NCI-H2081 treated with DMSO at 0.1 percent for 48 hours (cell line): Measurements from ENCODE around the gene CADM2.

Experiments
- DNase-seq: peaks from one replicate; lab custom pipeline; 2025; lab: John Stamatoyannopoulos, UW

The CADM2 gene

DNA sequence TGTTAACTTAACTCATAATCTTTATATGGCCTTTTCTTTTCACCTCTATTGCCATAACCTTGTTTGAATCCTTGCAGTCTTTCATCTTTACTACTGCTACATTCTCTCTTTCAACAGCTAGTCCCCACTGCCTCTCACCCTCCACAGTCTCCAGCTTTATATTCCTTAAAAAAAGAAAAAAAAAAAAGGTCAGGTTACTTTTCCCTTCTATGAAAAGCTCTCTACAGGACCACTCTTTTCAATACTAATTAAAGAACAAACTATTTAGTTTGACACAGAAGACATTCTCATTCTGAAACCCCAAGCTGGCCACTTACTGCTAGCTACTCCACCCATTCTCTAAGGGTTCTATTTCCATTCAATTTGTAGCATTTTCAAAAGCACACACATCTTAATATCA, 25.6 kb downstream of the CADM2 start:
- no peak for DNase-seq

DNA sequence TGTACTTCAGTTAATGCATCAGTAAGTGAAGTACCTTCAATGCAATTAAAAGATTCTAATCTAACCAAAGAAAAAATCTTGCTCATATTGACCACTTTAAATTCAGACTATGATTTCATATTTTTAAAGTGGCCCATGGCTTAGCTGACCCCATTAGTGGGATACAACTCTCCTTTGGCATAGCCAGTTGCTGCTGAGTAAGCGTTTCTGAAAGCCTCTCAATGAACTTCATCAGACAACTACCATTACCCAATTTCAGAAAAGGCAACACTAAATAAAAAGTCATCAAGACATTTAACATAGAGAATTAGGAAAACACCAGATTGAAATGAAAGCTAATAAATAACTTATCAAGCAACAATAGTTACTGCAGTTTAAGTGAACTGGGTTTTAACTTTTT, 27.0 kb downstream of the CADM2 start:
- DNase-seq = no peak

DNA sequence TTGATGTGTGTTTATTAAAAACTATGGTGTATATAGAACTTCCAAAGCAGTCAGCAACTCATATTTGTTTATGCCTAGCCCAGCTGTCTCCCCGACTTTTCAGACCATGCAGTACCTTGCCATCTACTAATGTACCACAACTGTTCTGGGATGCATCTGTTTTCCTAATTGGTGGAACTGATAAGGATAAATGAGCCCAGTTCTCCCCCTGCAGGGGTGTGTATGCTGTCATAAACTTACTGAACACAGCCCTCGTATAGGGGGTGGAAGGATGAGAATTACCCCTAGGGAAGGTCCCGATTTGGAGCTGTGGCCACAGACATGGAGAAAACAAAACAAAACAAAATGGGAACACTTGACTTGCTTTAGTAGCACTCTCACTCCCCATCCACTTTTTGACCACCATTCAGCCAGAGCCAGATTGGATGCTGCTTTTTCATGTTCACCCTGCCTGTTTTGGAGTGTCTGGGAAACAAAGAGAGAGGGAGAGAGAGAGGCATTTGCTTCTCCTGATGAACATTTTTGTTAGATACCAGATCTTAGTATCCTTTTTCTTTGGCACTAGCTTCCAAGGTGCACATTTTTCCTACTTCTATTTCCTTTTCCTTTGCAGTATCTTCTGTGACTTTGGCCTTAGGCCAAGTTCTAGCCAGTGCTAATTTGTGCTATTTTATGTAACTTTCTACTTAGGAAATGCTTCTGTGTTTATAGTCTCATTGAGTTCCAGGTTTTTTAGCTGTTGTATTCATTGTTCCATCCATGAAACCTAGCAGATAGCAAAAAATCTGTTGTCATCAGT, 29.1 kb downstream of the CADM2 start:
- no peak for DNase-seq

DNA sequence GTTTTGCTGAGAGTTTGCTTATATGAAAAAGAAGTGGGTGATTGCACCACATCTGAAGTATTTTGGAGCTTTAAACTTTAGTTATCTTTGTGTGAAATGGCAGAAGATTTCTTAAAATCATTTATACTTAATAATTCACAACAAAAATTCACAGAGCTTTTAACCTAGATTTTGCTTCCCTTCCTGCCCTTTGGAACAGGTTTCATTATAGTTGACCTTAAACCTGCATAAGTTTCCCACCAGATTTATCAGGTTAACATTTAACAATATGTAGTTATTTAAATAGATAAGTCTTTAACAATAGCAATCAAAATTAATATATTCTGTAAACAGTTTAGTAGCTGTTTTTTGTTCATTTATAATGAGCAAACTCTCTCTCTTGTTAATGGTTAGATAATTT, 30.3 kb downstream of the CADM2 start:
- DNase-seq = no peak

DNA sequence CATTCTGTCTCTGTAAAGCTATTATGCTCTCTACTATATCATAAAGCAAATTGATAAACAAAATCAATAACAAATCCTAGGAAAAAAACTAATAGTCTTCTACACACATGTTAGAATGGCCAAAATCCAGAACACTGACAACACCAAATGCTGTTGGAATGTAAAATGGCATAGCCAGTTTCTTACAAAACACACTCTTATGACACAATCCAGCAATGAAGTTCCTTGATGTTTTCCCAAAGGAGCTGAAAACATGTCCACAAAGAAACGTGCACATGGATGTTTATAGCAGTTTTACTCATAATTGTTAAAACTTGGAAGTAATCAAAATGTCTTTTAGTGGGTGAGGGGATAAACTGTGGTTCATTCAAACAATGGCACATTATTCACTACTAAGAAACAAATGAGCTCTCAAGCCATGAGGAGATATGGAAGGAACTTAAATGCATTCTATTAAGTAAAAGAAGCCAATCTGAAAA, 32.7 kb downstream of the CADM2 start:
- DNase-seq = no peak

DNA sequence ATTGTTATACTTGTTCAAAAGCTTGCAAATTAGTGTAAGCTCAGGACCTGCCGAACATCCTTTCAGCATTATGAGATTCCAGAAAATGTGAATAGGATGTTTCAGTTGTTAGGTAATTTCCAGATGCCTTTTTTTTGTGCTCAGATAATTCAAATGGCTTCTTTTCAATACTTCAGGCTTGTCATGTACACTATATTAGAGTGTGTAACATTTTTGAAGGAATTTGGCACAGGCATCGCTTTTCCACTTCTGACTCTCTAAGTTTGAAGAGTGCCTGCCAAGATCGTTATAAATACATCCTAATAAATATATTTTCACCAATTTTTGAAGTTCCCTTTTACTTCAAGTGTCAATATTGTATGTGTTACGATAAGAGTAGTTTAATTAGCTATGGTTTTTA, 35.2 kb downstream of the CADM2 start:
- DNase-seq = no peak

DNA sequence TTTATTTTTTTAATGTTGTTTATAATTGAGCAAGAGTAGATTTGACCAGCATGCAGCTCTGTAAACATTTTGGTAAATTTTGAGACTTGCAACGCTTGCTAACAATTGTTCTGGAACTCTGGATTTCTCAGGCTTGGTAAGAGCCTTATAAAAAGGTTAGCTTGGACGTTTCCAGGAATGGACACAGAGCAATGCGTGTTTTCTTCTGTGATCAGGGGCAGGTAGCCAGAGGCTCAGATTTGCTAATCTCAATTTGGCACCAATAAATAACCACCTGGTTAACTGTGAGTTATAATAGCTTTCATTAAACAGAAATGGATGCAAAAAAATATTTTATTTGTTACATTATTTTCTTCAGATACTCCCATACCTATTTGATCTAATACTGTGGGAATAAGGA, 39.8 kb downstream of the CADM2 start:
- no peak for DNase-seq

DNA sequence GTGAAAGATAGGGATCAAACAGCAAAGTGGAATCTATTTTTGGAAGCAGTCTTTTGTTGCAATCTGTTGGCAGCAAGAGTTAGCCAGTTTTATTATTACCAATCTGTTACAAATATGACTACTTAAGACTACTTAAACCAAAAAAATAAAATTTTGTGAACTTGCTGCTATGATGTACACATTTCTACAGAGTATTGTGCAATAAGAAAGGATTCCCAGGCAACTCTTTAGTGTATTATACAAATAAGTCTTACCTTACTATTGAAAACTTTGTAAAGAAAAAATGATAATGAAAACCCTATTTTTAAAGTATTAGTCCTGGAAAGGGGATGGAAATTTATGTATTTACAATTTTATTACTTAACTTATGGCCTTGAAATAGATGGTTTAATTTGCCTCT, 44.7 kb downstream of the CADM2 start:
- no peak for DNase-seq

DNA sequence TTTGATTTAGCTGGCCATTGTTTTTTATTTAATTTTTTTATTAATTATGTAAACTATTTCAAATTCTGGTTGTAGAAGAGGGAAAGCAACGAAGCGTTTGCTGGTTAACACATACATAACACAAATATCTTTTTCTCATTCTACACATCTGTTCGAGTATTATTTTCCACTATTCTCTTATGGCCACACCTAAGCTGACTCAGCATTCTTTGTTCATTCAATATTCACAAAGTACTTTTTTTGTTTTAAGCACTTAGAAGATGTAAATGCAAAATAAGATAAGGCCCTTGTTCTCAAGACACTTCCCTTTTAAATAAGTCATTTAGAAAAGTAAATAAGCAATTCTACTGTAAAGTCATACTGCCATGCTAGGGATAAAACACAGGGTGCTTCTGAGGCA, 45.4 kb downstream of the CADM2 start:
- DNase-seq = no peak

DNA sequence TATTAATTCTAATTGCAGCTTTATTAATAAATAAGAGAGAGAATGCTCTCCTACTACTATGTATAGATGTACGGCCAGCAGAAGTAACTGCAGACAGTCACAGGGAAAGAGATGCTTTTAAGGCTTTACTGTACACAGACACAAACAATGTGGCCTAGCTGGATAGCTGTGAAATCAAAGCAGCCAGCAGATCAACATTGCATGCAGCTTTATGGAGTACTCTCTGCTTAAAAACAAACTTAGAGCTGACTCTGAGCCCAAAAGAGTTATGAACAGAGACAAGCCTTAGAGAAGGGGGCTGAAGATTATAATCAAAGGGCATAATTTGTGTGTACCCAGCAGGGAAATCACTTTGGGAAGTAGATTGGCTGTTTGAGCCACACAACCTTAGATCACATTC, 47.2 kb downstream of the CADM2 start:
- DNase-seq = no peak

DNA sequence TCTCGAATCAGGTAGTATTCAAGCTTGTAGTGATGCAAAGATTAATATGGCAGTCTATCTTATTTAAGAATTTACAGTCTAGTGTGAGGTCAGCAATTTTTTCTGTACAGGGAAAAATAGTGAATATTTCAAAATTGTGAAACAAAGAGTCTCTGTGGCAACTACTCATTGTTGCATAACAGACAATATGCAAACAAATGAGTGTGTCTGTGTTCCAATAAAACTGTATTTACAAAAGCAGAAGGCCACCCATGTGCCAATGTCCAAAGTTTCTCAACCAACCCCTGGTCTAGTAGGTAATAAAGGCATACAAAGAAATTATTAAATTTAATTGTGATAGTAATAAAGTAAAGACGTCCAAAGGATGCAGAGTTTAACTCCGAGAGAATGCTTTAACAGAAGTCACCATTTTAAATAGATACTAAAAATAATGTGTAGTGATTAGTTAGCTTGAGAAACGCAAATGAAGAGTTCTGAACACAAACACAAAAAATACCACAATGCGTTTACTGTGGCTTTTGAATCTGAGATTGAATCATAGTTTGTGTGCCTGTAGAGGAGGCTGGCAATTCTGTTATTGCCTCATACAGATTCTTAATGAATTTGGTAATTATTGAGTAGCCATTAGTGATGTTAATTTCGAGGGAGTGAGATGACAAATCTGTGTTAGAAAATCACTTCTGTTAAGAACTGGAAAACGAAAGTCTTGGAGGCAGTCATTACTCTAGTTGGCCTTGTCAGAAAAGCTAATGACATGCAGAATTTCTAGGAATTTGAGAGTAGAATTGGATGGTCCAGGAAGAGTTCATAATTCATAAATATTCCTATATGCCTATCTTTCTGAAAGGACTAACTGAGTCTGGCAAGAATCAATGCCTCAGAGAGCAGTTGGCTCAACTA, 48.7 kb downstream of the CADM2 start:
- DNase-seq = no peak

DNA sequence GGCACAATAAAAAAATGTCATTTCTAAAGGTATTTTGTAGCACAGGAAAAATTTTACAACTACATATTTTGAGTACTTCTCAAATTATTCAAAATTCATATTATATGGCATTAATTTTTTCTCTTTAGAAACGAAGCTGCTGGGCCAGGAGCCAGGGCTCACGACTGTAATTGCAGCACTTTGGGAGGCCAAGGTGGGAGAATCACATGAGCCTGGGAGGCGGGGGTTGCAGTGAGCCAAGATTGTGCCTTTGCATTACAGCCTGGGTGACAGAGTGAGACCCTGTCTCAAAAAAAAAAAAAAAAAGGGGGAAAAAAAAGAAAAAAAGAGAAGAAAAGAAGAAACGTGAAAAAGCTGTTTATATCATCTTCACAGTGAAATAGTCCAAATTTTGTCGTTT, 62.0 kb downstream of the CADM2 start:
- no peak for DNase-seq

DNA sequence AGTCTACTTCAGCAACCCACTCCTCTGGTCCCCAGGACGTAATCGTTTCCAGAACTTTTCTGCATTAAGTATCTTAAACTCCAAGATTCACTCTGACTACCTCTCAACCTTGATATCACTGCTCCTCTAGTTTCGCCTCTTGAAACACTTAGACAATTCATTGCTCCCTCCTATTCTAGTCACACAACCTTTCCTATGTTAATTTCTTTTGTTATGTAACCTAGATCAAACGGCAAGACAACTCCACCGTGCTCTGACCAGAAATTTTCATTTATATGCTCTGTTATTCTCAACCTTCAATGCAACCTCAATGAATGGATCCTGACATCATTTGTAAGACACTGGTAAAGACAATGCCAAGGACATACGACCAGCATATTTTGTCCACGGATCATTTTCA, 71.3 kb downstream of the CADM2 start:
- no peak for DNase-seq

DNA sequence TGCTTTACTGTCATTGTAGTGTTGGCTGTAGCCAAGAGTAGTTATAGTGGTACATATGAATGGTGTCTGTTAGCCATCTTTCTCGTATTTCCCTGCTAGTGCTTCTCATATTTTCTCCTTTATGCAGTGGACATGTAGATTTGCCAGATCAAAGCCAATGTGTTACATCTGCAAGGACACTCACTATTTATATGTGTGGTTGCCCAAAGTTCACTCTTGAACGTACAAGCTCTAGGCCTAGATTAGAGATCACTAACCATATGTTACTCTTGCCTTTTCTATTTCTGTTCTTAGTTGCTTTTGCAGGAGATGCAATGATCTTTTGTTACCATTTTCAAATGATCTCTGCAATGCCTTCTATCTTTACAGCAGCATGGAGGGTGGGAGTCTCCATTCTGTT, 78.4 kb downstream of the CADM2 start:
- no peak for DNase-seq

DNA sequence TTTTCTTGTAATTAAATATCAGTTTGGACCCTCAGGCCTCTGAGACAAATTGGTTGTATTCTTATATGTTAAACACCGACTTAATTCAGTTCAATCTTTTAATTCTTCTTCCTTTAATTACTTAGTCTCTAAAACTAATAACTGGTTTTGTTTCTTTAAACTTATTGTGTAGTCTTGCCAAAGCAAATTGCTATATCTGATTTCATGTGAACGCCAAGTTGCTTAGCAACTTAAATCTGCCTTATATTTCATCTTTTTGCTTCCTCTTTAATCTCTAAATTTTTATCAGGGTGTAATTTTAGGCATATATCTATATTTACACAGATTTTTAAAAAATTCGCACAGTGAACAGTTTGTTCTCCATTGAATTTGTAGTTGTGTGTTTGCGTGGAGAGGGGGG, 82.2 kb downstream of the CADM2 start:
- DNase-seq = no peak

DNA sequence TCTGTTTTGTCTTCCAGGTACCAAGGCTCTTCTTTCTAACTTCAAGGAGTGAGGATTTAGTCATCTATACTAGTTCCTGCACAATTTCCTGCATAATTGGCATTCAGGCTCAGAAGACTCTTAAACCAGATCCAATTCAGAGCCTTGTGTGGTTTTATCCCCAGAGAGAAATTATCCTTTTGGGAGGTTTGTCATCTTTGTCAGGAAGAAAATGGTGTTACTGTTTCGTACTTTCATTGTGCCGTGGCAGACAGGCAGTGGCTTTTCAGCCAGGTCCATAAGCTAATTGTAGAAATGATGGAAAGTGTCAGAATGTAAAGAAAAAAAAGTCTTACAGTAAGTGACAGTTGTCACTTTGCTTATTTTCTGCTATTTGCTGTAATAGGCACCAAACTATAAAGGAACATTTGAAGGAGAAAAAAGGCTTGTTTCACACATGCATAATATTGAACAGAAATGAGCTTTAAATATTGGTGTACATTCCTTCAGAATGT, 82.8 kb downstream of the CADM2 start:
- DNase-seq = no peak

DNA sequence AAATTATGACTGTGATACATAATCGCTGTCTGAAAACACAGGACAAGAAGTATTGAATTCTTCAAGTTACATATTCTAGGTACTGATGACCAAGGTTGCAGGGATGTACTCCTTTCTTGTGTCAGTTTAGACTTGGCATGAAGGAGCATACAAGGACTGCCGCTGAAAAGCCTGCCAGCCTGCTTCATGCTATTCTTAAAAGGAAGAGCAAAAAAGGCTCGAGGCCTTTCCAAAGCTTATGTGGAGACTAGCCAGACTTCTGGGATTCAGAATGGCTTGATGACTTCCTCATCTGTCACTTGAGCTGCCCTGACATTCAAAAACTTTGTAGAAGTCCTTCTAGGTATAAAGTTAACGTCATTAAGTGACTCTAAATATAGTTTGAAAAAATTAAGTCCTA, 92.0 kb downstream of the CADM2 start:
- DNase-seq = no peak

DNA sequence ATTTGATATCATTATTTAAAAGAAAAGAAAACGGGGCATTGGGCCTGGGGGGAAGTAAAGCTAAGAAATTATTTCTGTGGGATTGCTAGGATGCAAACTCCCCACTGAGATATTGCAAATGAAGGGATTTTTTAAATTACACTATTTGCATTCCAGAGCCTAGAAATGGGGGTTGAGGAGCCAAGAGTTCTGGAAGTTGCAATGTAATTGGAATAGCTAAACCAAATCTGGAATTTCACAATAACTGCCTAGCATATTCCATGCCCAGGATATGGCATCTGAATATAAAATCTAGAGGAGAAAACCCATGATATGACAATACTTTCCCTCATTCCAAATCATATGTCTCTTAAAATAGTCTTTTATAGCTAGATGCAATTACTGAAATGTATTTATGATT, 93.0 kb downstream of the CADM2 start:
- DNase-seq = no peak

DNA sequence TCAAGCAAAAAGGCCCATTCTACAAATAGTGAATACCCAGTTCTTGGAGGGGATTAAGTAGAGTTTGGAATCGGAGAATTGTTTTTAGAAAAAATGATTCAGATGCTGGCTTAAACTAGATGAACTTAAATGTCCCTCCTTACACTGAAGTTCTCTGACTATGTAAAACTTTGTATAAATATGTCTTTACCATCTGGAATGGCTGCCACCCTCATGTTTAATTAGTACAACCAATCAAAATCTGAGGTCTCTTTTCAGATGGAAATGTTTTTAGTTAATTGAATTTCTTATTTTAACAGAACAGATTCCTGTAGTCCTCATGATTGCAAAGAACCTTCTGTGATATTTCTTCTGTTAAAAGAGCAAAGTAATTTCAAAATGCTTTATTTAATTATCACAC, 94.8 kb downstream of the CADM2 start:
- no peak for DNase-seq

DNA sequence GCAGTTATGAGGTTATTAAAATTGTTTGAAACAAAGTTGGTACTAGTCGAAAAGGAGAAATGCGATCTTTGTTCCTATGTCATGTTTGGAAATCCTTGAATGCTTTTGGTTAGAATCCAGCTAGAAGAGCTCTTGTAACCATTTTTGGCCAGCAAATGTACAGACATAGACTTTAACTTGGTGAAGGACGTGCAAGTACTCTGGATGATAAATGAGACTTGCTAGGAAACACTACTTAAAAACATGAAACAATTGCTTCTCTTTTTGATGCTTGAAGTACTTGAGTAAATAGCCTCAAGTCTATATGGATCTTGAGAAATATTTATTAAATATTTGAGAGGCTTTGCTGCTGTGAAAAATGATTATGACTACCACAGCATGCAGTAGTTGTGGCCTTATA, 95.8 kb downstream of the CADM2 start:
- DNase-seq = no peak

DNA sequence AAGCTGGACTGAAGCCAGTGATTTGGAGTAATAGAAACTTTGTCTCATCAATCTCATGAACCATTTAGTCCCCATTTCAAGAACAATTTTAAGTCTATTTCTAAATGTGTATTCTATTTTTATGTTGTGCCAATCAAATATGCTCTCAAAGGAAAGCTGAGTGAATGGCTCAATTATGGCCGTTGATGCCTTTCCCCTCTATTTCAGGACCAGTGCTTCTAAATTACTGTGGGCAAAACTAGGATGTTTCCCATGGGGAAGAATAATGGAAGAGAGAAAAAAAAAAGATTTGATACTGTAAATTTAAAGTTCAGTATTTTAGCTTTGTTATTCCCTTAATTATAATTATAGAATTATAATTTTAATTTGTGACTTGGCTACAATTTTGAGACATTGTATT, 110.1 kb downstream of the CADM2 start:
- no peak for DNase-seq

DNA sequence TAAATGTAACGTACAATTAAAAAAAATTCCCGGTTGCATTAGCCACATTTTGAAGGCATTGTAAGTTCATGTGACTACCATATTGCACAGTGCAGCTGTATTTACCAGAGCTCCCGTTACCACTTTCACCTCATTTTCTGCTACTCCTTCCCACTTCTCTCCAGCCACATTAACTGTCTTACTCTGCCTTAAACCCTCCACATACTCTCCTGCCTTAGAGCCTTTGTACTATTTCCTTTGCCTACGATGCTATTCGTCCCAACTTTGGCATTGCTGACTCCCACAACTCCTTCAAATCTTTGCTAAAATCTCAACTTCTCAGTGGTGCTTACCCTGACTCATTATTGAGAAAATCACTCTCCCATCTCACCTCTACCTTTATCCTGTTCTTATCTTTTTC, 115.2 kb downstream of the CADM2 start:
- DNase-seq = no peak

DNA sequence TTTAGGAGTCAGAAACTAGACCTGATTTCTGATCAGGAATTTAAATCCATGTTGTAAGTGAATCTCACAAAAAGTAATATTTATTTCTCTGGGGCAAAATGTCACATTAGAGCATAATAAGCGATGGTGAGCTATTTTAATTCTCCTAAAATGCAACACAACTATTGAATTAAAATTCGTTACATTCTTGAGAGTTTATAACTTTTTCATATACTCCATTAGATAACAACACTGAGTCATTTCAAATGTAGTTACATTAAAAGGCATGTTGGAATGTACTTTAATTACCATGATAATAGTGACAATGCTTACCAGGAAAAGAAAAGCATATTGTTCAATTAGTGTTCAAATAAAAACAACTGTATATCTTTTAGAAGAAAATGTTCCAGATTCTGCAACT, 116.9 kb downstream of the CADM2 start:
- DNase-seq = no peak
